Hepatocyte (in vitro differentiated cells): ENCODE results near the gene ANKRD29.

Experiments
- EZH2phosphoT487 ChIP-seq: fragments of 200-600 bp; sonication (generic); IDR thresholded peaks from one replicate; pipeline ENCODE4 v1.6.1; 2018; ENCODE audit warnings: antibody characterized with exemption, mild to moderate bottlenecking, low read depth, moderate library complexity; ENCODE audit not compliant: unreplicated experiment, severe bottlenecking
- TF ChIP-seq, protein P1 (sequence below): fragments of 200-600 bp; sonication (generic); IDR thresholded peaks from 2 replicates; pipeline ENCODE4 v1.5.1; 2016; ENCODE audit warnings: antibody characterized with exemption, mild to moderate bottlenecking; ENCODE audit not compliant: poor library complexity

DNA sequence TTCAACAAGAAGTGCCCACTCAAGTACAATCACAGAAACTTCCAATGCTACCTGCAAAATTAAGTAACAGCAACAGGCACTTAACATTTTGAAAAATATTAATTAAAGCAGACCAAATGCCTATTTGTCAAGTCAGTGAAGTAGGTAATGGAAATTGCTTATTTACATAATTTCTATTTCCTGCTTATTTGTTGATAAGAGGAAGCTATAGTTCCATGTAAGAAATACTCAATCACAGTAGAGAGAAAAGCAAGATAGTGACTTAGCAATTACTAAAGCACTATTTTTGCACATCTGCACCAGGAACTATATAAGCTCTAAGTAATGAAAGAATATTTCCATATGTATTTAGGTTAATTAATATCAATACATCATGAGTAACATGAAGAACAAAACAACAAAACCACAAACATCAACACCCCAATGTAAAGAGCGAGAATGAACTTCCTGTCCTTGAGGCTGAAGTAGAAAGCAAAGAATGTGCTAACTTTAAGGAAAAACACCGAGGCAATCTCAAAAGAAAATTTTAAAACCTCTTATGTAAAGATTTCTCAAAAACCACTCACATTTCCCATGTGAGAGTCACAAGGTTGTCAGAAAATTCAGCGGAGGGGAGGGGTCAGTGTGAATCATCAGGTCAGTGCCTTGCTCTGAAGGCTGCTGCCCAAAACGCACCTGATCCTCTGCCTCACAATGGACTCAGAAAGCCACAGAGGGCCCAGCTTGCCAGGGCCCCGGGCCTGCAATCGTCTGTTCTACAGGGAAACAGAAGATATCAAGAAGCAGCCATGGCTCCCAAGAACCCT lies 88.9 kb downstream of the ANKRD29 start:
- no peak for TF ChIP-seq EZH2phosphoT487
- TF ChIP-seq, protein P1, sequence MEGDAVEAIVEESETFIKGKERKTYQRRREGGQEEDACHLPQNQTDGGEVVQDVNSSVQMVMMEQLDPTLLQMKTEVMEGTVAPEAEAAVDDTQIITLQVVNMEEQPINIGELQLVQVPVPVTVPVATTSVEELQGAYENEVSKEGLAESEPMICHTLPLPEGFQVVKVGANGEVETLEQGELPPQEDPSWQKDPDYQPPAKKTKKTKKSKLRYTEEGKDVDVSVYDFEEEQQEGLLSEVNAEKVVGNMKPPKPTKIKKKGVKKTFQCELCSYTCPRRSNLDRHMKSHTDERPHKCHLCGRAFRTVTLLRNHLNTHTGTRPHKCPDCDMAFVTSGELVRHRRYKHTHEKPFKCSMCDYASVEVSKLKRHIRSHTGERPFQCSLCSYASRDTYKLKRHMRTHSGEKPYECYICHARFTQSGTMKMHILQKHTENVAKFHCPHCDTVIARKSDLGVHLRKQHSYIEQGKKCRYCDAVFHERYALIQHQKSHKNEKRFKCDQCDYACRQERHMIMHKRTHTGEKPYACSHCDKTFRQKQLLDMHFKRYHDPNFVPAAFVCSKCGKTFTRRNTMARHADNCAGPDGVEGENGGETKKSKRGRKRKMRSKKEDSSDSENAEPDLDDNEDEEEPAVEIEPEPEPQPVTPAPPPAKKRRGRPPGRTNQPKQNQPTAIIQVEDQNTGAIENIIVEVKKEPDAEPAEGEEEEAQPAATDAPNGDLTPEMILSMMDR = no peak
